Ascending aorta (tissue), 2 donors: ENCODE measurements around the gene RXRA. TPM values are rescaled to one million over a fixed set of nuclear protein-coding genes. Genes with fewer than 3 reads are reported as not detected.

Experiments used
- DNase-seq, 2 donors: peaks; one replicate each; pipeline ENCODE4 v3.0.0-alpha.2; 2019; ENCODE audit warnings: low spot score in 2 of 2
- H3K27ac ChIP-seq, 2 donors: fragments of 200-600 bp; sonication (generic); one replicate each; pipeline ENCODE4 v1.5.1; 2016 to 2017; ENCODE audit warnings: mild to moderate bottlenecking in 1 of 2
- H3K27me3 ChIP-seq: fragments of 200-600 bp; sonication (generic); one replicate; pipeline ENCODE4 v1.5.1; 2017
- H3K36me3 ChIP-seq, 2 donors: fragments of 200-600 bp; sonication (generic); one replicate each; pipeline ENCODE4 v1.5.1; 2016
- H3K4me1 ChIP-seq, 2 donors: fragments of 200-600 bp; sonication (generic); one replicate each; pipeline ENCODE4 v1.5.1; 2016 to 2017; ENCODE audit warnings: mild to moderate bottlenecking in 1 of 2
- H3K4me3 ChIP-seq, 2 donors: fragments of 200-600 bp; sonication (generic); one replicate each; pipeline ENCODE4 v1.5.1; 2016 to 2017; ENCODE audit warnings: mild to moderate bottlenecking in 1 of 2
- H3K9me3 ChIP-seq, 2 donors: fragments of 200-600 bp; sonication (generic); one replicate each; pipeline ENCODE4 v1.5.1; 2016
- intact Hi-C: fragments of 100-400 bp; cut with DNase I; formaldehyde crosslinking; loops from one replicate; pipeline ENCODE4 v1.15.1; 2023
- total RNA-seq: library from RNA; depleted of rRNA; stranded (reverse); fragments of >200 nt; gene quantifications from one replicate; pipeline ENCODE4 v1.1.0, GENCODE V29; 2016
- TF ChIP-seq, protein P1 (sequence below), 3 experiments: fragments of 200-600 bp in 2 of 3; fragments of 450-650 bp in 1 of 3; sonication (generic) in 2 of 3; IDR thresholded peaks; one replicate each; pipeline ENCODE4 v1.5.1; 2016 to 2019; ENCODE audit warnings: antibody characterized with exemption in 3 of 3, mild to moderate bottlenecking in 1 of 3, moderate library complexity in 1 of 3

Gene RXRA
- total RNA-seq, 1 donor from 2014 or later = 64.1 TPM

DNA sequence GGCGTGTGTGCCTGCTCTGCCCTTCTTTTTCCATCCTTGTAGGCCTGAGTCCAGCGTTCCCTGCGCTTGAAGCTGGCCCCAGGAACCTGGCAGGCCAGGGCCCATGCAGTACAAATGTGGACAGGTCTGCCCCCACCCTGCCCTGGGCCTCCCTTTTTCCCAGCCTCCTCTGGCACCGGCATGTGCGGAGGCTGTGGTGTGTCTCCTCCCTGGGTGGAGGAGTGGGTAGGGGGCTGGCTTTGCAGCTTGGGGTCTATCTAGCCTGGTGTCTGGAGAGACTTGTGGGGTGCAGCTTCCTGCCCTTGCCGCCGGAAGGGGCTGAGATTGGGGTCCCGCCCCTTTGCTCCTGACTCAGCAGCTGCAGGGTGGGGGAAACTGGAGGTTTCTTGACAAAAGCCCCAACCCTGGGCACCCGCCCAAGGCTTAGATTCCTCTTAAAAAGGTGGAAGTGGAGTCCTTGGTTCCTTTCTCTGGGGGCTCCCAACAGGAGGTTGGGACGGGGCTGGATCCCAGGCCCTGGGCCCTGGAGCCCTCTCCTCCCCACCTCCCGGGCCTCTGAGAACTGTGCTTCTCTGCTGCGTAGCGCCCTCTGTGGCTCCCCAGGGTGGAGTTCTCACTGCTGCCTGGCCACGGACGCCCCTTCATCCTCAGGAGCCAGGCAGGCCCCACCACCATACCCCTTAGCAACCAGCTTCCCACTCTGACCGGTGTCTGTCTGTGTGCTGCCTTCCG is 18.0 kb downstream of the RXRA start:
- DNase-seq = no peak
- intact Hi-C loops = no loop called here
- TF ChIP-seq, protein P1, sequence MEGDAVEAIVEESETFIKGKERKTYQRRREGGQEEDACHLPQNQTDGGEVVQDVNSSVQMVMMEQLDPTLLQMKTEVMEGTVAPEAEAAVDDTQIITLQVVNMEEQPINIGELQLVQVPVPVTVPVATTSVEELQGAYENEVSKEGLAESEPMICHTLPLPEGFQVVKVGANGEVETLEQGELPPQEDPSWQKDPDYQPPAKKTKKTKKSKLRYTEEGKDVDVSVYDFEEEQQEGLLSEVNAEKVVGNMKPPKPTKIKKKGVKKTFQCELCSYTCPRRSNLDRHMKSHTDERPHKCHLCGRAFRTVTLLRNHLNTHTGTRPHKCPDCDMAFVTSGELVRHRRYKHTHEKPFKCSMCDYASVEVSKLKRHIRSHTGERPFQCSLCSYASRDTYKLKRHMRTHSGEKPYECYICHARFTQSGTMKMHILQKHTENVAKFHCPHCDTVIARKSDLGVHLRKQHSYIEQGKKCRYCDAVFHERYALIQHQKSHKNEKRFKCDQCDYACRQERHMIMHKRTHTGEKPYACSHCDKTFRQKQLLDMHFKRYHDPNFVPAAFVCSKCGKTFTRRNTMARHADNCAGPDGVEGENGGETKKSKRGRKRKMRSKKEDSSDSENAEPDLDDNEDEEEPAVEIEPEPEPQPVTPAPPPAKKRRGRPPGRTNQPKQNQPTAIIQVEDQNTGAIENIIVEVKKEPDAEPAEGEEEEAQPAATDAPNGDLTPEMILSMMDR (IDR thresholded peaks at IDR 0.05) = peak in 1 of 3 experiments; percentile 7
- peak overlapping the region; percentile 6 to 15 for H3K27ac ChIP-seq
- H3K4me3 ChIP-seq = no peak overlapping the region
- H3K27me3 ChIP-seq = no peaks in the 10 kb centered on the region
- H3K9me3 ChIP-seq = no peaks in the 10 kb centered on the region
- H3K4me1 ChIP-seq = peaks cover 39 to 76% of the 10 kb centered on the region in 2 donors
- peaks cover 0 to 2% of the 10 kb centered on the region in 2 donors for H3K36me3 ChIP-seq

DNA sequence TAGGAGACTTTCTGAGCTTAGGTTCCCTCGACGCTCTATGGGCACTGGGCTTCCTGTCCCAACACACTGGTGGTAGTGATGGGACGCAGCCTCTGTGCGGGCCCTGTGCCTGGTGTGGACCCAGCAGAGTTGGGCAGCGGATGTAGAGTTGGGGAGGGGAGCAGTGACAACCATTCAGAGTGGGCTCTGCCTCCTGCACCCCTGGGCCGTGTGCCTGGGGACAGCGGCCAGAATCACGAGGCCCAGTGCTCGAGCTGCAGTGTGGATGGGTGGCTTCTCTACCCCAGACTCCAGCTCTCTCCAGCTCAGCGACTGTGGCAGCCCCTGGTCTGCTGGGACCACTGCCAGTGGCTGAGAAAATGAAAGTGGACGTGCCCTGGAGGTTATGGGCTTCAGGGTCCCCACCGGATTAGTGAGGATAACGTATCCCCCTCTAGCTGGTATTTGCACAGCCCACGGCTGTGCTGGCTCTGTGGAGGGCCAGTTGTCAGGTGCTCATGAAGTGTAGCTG is 18.6 kb downstream of the RXRA start:
- intact Hi-C loops = no loop called here

DNA sequence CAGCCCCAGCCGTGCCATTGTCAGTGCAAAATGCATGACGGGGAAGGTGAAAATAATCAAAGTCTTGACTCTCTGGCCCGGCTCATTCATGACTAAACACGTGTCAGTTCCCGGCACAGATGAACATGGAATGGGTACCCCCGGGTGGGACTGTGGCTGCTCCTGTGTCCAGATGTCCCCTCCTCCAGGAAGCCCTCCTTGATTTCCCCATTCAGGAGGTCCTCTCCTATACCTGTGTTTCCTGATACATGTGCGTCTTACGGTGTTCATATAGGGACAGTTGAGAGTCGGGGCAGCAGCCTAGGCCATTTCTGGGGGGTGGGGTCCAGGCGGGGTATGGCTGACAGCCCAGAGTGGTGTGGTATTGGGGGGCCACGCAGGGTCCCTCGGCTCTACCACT is 19.5 kb downstream of the RXRA start:
- no peak overlapping the region for H3K27ac ChIP-seq
- H3K36me3 ChIP-seq = peaks cover 0 to 2% of the 10 kb centered on the region in 2 donors
- H3K9me3 ChIP-seq = no peaks in the 10 kb centered on the region
- TF ChIP-seq, protein P1 (IDR thresholded peaks at IDR 0.05) = no peak
- H3K4me3 ChIP-seq = no peak overlapping the region
- H3K4me1 ChIP-seq = peaks cover 28 to 70% of the 10 kb centered on the region in 2 donors
- intact Hi-C loops = no loop called here
- H3K27me3 ChIP-seq = no peaks in the 10 kb centered on the region
- DNase-seq = no peak

More for the DNA sequence above, 18.6 kb downstream of the RXRA start:
- no peaks in the 10 kb centered on the region for H3K9me3 ChIP-seq
- H3K4me3 ChIP-seq = no peak overlapping the region
- peaks cover 0 to 2% of the 10 kb centered on the region in 2 donors for H3K36me3 ChIP-seq
- peaks cover 32 to 76% of the 10 kb centered on the region in 2 donors for H3K4me1 ChIP-seq
- H3K27me3 ChIP-seq = no peaks in the 10 kb centered on the region
- TF ChIP-seq, protein P1 (IDR thresholded peaks at IDR 0.05) = no peak
- peak overlapping the region; percentile 6 to 15 for H3K27ac ChIP-seq
- DNase-seq = no peak

DNA sequence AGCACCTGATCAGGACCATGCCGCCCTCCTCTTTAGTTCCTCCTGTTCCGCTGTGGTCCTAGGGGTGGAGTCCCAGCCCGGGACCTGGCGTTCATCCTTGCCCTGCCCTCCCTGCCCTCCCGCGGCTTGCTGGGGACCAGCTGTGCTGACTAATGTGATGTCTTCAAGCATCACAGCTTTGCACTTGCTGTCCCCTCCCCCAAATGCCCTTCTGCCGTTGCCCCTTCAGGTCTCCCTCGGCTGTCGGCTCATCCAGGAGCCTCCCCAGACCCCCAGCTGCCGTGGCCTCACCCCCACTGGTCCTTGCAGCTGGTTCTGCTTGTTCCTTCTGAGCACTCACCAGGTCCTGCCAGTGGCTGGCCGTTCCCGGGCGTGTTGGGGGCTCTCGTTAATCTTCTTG is 19.9 kb downstream of the RXRA start:
- TF ChIP-seq, protein P1 (IDR thresholded peaks at IDR 0.05) = no peak
- peaks cover 0 to 2% of the 10 kb centered on the region in 2 donors for H3K36me3 ChIP-seq
- no peak overlapping the region for H3K4me3 ChIP-seq
- intact Hi-C loops = no loop called here
- no peaks in the 10 kb centered on the region for H3K27me3 ChIP-seq
- H3K4me1 ChIP-seq = peaks cover 23 to 67% of the 10 kb centered on the region in 2 donors
- DNase-seq = no peak
- H3K9me3 ChIP-seq = no peaks in the 10 kb centered on the region
- H3K27ac ChIP-seq = no peak overlapping the region

DNA sequence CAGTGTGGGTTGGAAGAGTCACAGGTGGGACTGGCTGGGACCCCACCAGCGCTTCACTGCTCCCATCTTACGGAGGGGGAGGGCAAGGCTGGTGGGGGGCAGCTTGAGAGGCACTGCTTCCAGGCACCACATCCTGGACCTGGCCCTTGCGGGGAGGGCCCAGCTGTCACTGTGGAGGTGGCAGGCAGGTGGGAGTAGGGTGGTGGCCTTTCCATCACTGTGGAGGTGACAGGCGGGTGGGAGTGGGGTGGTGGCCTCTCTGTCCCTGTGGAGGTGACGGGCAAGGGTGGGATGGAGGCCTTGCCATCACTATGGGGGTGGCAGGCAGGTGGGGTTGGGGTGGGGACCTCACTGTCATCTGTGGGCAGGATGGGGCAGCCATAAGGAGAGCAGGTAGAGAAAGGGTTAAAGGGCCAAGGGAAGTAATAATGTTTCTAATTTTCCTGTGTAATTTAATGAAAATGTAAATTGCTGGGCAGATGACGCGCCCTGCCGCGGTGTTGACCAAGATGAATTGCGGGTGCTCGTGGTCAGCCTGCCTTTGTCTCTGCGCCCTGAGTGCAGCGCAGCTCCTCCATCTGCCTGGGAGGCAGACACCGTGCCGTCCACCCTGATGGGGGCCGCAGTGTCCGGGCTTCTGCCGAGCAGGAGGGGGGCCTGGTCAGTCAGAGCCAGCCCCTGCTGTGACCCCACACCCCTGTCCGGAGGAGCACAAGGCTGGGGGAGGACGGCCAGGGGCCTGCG is 20.8 kb downstream of the RXRA start:
- H3K4me3 ChIP-seq = no peak overlapping the region
- no peaks in the 10 kb centered on the region for H3K27me3 ChIP-seq
- no peak for DNase-seq
- no peak overlapping the region for H3K27ac ChIP-seq
- intact Hi-C loops = no loop called here
- H3K9me3 ChIP-seq = no peaks in the 10 kb centered on the region
- H3K36me3 ChIP-seq = peaks cover 0 to 2% of the 10 kb centered on the region in 2 donors
- TF ChIP-seq, protein P1 (IDR thresholded peaks at IDR 0.05) = no peak
- peaks cover 16 to 62% of the 10 kb centered on the region in 2 donors for H3K4me1 ChIP-seq
